Stimulated activated CD8-positive, alpha-beta memory T cell treated with anti-CD3 and anti-CD28 coated beads, Interleukin-4, amount 100 ng/mL, for 1 hour (primary cell): ENCODE results near the gene FAM216A.
A peak's percentile ranks its signal among the peaks of the same experiment; 100 is the strongest.
"Not testable (repeated sequence)": the region's sequence is repeated elsewhere in the genome, so short reads cannot be mapped to it uniquely, and the experiment has no call there.

Experiments
- DNase-seq, 2 donors: peaks; one replicate each; pipeline ENCODE4 v3.0.0-alpha.2; 2020; ENCODE audit warnings: low read depth in 2 of 2, low spot score in 1 of 2

Gene FAM216A

GRCh38 chr12:110468214-110469048 lies at the start of gene FAM216A, which contains the start of gene GPN3:
TSS of gene FAM216A (plus strand) at chr12:110468845. CDS start at chr12:110468876, 31 bp downstream.
TSS of gene GPN3 (minus strand) at chr12:110468257. CDS start at chr12:110468203, 54 bp downstream.
- DNase-seq: peak; percentile 78 to 91

GRCh38 chr12:110420644-110421043 lies 48.0 kb upstream of the FAM216A start:
- DNase-seq: not testable (repeated sequence)

GRCh38 chr12:110421159-110421661 lies 47.4 kb upstream of the FAM216A start:
- DNase-seq: no peak

GRCh38 chr12:110421701-110422100 lies 46.9 kb upstream of the FAM216A start:
- no peak for DNase-seq

- no peak for DNase-seq
These were observed 44.4 kb upstream of the FAM216A start for GRCh38 chr12:110424237-110424636.

GRCh38 chr12:110426406-110426805 lies 42.2 kb upstream of the FAM216A start:
- DNase-seq: no peak

- DNase-seq: not testable (repeated sequence)
These were observed 39.0 kb upstream of the FAM216A start for GRCh38 chr12:110429676-110430075.

- DNase-seq: no peak
These were observed 36.6 kb upstream of the FAM216A start for GRCh38 chr12:110431957-110432587.

GRCh38 chr12:110436231-110436630 lies 32.4 kb upstream of the FAM216A start:
- DNase-seq: no peak

- DNase-seq: no peak
These were observed 24.2 kb upstream of the FAM216A start for GRCh38 chr12:110444455-110444854.

GRCh38 chr12:110449799-110450497 lies 18.7 kb upstream of the FAM216A start, which contains the start of gene ARPC3:
TSS of gene ARPC3 (minus strand) at chr12:110450337. CDS start at chr12:110450260, 77 bp downstream.
- peak; percentile 85 to 89 for DNase-seq

GRCh38 chr12:110451263-110451662 lies 17.4 kb upstream of the FAM216A start:
- DNase-seq: no peak

- no peak for DNase-seq
These were observed 14.9 kb upstream of the FAM216A start for GRCh38 chr12:110453569-110454296.

- DNase-seq: no peak
These were observed 9.9 kb upstream of the FAM216A start for GRCh38 chr12:110458756-110459155.

- DNase-seq: not testable (repeated sequence)
These were observed 7.5 kb upstream of the FAM216A start for GRCh38 chr12:110461189-110461588.

GRCh38 chr12:110465024-110465423 lies 3.6 kb upstream of the FAM216A start:
- no peak for DNase-seq

GRCh38 chr12:110465765-110466164 lies 2.9 kb upstream of the FAM216A start:
- DNase-seq: not testable (repeated sequence)

- DNase-seq: no peak
These were observed 1.9 kb upstream of the FAM216A start for GRCh38 chr12:110466791-110467190.

GRCh38 chr12:110467847-110468213 lies 815 bp upstream of the FAM216A start:
- DNase-seq: no peak

GRCh38 chr12:110475426-110475825 lies 6.8 kb downstream of the FAM216A start:
- no peak for DNase-seq
